Measurements from ENCODE around the gene IL1R2.

Gene IL1R2

DNA sequence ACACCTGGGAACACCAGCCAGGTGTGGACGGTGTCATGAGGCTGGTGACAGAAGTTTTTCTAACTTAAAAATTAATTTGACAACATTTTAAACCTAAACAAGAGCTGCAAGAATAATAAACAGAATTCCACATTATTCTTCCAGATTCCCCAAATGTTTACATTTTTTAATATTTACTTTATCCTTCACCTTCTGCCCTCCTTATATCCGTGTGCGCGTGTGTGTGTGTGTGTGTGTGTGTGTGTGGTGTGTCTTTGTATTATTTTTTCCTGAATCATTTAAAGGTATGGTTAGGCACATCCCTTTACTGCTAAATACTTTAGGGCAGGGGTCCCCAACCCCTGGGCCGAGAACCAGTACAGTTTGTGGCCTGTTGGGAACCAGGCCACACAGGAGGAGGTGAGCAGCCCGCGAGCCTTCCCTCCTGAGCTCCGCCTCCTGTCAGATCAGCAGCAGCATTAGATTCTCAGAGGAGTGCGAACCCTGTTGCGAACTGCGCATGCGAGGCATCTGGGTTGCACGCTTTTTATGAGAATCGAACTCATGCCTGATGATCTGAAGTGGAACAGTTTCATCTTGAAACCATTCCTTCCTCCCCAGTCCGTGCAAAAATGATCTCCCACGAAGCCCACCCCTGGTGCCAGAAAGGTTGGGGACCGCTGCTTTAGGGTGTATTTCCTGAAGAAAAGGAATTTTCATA lies 16.4 kb upstream of the IL1R2 start:
- no peak for DNase-seq

DNA sequence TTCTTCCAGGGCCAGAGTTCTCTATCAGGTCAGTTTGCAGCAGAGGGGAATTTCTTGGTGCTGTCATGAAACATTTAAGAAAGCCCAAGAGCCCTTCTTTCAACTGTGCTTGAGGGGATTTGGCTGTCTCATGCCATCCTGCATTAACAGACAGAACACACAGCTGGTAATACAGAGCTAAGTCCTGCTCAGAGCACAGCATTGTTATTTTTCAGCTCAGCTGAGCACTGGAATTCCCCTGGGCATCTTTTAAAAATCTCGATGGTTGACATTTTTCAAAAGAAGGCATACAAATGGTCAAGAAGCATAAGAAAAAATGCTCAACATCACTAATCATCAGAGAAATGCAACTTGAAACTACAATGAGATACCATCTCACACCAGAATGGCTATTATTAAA lies 14.9 kb upstream of the IL1R2 start:
- DNase-seq: no peak

DNA sequence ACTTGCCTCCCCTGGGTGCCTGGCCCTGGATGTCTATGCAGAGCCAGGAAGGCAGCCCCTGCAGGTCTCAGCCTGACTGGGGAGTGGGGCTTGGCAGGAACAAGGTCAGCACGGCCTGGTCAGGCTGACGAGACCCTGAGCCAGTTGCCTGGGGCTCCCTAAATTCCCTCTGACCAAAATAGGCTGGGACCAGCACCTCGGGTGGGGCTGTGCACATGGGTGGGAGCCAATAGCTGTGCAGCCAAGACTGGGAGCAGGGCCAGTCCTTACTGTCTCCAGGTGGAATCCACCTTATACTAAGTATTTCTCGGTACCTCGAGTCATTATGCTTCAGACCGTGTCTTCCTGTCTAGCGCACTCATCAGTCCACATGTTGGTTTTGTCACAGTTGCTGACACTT lies 11.4 kb upstream of the IL1R2 start:
- DNase-seq: no peak

DNA sequence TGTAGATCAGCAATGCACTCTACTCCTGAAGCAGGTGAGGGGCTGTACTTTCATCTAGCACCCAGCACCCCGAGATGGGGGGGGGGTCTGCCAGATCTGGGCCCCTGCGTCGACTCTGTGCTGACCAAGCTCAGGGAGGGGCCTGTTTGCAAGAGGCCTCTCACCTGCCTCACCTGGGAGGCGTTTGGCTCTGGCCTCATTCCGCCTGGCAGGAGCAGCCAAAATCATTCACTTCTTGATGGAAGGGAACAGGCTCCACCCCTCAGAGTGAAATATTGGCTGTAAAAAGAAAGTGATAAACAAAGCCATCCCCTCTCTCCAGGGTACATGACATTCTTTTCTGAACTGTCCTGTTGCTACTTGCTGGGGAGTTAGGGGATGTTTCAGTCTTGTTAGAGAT lies 10.7 kb upstream of the IL1R2 start:
- no peak for DNase-seq

DNA sequence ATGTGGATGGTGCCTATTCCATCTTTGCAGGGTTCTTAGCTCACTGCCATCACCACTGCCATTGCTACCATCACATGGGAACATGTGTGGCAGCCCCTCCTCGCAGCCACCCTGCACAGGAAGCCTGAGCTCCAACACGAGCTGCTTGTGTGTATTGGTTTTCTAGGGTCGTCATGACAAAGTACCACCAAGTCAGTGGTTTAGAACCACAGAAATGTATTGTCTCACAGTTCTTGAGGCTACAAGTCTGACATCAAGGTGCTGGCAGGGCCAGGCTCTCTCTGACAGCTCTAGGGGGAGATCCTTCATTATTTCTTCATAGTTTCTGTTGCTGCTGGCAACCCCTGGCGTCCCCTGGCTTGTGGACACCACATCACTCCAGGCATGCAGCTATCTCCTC lies 10.3 kb upstream of the IL1R2 start:
- DNase-seq: no peak

DNA sequence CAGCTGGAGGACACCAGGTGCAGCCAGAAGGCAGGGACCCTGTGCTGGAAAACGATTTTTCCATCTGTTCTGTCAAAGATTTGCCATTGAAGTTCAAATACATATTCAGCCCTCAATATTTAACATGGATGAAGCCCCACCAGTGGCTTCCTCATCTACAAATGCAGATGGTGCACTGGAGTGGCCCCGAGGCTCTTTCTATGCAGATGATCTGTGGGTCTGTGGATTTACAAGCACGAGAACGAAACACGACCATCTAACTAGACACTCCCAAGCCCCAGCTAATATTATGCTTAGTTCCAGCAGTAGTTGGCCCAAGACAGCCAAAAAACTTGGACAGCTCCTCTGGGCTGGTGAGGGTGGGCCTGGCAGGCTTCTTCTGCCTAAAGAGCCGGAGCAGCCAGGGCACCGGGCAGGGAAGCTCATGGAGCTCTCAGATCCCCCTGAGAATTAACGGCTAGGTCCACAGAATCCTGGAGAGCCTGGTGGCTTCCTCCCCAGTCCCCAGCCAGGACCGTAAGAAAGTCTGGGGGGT lies 9.2 kb upstream of the IL1R2 start:
- DNase-seq: no peak

DNA sequence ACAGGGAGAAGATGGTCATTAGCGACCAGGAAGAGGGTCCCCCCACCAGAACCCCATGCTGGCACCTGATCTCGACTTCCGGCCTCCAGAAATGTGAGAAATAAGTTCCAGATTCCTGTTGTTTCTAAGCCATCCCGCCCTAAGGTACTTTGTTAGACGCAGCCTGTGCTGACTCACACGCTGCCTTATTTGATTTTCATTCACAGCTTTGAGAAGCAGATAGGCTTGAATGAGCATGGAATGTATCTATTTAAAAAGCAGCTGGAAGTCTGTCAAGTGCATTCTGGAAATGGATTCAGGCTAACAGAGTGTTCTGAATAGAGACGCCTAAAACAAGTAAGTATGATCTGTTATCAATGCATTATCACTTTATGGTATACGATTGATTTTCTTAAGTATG lies 8.3 kb upstream of the IL1R2 start:
- DNase-seq: peak; percentile 91

DNA sequence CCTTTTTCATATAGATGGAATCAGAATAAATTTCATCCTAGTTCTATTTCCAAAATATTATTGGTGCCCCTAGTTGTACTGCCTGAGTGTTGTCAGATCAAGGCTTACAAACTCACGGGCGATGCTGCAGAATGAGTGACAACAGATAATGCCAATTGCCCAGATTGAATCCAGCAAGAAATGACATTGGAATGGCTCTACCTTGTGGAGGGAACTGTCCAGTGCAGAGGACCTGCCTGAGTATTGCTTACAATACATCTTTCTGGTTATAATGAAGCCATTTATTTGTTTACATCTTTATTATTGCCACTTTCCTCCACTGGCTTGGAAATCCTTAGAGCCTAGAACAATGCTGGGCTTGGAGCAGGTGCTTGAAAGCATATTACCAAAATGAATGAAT lies 7.8 kb upstream of the IL1R2 start:
- peak; percentile 77 for DNase-seq

DNA sequence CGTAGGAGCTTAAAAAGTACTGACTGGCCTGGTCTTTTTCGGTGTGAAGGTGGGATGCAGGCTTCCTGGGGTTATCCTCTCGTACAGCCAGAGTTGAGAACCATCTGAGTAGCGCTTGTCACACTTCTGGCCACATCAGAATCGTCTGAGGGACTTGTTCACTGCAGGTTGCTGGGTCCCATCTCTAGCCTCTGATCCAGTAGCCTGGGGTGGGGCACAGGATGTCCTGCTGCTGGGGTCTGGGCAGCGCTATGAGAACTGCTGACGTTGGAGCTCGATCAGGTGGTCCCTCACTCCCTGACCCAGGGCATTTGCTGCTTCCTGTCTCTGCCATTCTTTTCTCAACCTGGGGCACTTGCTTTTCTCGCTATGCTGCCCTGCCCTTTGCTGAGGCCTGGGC lies 7.1 kb upstream of the IL1R2 start:
- no peak for DNase-seq

DNA sequence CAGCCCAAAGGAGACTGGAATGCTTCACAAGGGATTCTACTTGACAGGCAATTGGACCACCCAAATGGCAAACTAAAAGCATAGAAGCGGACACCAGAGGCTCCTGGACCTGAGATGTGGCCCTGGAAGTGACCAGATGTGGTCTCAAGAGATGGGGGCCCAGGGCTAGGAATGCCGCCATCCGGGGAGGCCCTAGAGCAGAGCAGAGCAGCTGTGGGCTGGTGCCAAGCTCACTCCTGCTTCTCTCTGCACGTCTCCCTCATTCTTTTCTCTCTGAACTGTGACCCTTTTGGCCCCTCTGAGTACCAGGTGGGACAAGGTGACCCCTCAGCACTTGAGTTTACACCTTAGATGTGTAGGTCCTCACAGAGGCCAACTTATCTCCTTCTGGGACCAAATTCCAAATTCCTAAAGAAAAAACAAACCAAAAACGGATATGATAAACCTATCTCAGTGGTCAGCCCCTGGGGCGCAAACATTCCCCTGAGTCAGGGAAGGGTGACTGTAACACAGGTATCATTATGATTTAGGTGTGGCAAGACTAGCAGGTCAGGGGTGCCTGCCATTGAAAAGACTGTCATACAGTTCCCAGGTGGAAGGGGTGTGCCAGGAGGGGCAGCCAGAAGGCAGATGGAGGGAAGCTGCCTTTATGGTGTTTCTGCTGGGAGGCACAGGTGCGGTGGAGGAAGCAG lies 6.5 kb upstream of the IL1R2 start:
- no peak for DNase-seq

DNA sequence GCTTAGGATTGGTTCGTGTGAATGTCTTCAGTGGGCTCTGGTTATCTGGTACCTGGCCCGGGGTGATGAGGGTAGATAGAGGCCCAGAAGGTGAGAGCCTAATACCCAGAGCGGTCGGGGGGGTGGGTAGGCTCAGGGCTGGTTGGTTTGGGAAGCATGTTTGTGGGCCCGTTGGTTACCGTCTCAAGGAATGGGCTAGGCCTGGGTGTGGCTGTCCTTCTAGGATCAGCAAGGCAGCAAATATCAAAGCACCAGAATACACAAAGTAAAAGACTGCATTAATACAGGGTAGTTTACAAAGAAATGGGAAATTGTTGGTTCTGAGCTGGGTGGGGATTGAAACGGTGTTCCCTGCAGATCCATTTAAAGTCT lies 6.0 kb upstream of the IL1R2 start:
- DNase-seq: no peak

DNA sequence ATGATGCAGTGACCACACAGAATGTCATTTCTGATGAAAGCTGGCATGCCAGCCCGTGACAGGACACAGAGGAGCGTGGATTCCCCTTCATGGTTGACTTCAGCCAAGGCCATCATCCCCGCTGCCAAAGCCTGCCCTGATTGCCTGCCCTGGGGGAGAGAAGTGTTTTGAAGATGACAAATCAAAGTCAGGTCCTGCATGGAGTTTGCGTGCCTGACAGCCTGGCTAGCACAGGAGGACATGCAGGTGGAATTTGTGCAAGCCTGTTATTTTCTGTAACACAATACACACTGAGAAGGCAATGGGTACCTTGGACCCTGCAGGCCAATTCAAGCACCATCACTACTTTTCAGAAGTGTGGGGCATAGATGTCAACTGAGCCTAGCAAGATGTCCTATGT lies 5.4 kb upstream of the IL1R2 start:
- no peak for DNase-seq

DNA sequence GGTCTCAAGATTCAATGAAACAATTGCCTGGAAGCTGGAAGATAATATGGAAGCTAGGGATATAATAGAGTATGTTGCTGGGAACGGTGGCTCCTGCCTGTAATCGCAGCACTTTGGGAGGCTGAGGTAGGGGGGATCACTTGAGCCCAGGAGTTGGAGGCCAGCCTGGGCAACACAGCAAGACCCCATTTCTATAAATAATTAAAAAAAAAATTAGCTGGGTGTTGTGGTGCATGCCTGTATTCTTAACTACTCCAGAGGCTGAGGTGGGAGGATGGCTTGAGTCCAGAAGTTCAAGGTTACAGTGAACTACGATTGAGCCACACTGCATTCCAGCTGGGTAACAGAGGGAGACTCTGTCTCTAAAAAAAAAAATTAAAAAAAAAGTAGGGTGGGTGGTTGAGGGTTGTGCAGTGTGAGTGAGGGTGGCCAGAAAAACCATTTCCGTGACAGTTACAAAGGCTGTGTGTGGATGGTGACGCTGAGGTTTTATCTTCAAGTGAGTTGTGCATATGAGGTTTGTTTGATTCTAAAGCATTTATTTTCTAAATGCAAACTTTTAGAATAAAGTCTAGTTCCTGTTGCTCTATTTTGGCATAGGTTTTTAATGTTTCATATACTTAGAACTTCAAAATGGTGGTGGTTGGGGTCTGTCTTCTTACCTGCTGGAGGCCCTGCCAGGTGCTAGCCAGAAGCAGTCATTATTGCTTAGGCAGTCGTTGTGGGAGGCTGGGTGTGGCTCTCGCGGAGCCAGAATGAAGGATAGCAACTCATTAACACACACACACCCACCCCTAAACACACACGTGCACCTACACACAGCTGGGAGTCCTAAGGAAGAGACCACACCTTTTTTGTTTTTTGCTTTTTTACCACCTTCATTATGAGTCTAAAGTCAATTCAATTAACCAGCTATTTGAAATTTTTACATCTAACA lies 4.7 kb upstream of the IL1R2 start:
- no peak for DNase-seq

DNA sequence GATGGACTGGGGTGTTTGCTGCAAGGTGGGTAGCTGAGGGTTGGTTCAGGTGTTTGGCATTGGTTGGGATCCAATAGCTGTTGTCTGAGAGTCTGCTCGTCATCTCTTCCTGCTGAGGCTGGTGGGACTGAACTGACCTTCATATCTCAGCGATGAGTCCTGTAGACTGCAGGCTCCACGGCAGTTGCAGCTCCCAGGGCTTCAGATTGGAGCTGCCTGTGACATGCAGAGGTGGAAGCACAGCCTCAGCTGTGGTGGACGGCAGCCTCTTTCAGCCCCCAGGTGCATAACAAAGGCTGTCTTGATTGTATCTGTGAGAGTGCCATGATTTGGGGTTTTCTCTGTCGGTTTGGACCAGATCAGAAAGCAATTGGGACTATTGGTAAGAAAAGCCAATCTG lies 3.9 kb upstream of the IL1R2 start:
- DNase-seq: no peak

DNA sequence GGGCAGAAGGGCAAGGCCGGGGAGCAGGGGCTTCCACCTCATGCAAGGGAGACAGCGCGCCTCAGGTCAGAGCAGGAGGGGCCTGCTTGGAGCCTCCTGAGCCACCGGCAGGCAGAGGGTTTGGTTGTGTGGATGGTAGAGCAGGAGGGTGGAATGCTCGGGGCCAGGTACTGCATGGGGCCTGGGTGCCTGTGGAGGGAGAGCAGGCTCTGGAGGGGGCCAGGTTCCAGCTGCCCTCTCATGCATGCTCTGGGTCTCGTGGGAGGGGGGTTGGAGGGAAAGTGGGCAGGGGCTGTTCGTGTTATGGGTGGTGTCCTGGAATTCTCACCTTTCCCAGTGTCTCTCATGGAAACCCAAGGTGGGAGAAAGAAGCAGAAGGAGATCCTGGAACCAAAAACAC lies 3.2 kb upstream of the IL1R2 start:
- DNase-seq: no peak

DNA sequence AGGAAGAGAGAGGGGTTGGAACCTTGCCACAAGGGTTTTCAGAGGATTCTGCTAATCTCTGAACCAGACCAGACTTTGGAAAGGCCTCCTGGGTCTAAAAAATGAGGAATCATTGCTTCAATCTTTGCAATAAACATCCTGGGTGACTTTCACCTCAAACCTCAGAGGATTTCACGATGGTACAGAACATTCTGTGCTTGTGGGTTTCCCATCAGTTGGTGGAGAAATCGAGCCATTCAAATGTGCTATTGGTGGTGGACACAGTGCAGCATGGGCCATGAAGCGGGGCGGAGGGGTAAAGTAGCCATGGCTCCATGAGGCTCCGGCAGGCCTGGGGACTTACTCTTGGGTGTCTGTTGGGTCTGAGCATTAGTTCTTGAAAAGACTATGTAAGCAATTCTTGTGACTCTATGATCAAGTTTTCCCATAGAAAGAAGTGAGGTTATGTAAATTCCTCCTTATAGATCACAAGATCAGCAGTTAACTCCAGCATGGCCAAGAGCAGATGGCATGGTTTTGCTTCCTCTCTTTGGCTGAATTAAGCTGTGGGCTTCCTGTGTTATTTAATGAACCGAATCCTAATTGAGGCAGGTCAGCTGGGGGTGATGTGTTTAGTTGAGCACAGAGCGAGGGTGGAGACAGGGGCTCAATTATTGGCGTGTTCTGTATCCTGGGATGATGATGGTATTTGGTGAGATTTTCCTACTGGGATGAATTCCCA lies 1.9 kb upstream of the IL1R2 start:
- no peak for DNase-seq

DNA sequence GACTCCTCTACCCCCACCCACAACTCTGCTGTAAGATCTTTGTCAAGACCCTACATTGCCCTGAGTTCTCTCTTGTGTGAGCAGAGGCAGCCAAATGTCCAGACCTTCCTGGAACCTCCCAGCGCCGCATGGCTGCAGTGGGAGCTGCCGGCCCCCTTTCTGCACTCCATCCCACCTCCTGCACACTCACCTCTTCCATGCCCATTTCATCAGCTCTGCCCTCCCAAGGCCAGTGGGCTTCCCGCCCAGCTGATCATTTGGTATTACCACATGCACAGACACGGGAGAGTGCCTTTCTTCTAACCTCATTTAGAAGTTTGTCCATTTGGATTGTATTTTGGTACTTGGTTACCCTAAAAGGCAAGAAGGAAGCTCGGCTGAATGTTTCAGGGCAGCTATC lies 2.0 kb downstream of the IL1R2 start:
- no peak for DNase-seq

DNA sequence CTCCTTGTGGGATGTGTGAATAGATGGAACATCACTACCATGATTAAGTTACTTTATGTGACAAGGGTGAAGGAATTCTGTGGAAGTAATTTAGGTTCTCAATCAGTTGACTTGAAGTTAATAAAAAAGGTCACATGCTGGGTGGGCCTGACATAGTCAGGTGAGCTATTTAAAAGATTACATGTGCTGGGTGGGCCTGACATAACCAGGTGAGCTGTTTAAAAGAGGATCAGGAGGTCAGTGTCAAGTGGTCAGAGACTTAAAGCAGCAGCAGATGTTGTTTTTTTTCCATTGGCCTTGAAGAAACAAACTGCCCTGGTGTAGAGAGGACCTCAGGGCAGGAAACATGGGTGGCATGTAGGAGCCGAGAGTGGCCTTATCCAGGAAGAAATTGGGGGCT lies 3.3 kb downstream of the IL1R2 start:
- no peak for DNase-seq

DNA sequence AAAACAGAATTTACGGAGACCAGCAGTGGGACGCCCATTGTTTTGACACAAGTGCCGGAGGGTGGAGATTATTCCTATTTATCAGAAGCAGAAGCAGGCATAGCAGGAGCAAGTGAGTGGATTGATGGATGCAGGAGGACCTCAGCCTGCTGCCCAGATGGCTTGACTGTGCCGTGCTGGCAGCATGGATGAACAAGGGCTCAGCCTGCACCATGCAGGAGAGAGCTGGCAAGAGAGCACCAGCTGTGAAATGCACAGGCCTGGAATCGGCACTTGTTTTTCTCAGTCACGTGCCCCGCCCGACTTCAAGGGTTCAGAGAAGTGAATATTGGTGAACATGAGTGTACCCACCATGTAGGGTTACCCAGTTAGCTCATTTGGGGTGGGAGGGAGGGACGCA lies 4.0 kb downstream of the IL1R2 start:
- DNase-seq: no peak

DNA sequence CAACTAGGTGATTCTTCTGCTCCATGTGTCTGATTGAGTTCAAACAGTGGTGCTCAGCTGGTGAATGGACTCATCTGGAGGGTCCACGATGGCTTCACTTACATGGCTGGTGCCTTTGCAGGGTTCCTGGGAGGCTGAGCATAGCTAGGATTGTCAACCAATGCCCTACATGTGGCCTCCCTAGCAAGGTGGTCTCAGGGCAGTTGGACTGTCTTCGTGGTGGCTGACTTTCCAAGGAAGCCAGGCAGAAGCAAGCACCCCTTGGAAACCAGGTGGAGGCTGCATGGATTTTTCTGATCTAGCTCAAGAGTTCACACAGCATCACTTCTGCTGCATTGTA lies 6.8 kb downstream of the IL1R2 start:
- DNase-seq: no peak

DNA sequence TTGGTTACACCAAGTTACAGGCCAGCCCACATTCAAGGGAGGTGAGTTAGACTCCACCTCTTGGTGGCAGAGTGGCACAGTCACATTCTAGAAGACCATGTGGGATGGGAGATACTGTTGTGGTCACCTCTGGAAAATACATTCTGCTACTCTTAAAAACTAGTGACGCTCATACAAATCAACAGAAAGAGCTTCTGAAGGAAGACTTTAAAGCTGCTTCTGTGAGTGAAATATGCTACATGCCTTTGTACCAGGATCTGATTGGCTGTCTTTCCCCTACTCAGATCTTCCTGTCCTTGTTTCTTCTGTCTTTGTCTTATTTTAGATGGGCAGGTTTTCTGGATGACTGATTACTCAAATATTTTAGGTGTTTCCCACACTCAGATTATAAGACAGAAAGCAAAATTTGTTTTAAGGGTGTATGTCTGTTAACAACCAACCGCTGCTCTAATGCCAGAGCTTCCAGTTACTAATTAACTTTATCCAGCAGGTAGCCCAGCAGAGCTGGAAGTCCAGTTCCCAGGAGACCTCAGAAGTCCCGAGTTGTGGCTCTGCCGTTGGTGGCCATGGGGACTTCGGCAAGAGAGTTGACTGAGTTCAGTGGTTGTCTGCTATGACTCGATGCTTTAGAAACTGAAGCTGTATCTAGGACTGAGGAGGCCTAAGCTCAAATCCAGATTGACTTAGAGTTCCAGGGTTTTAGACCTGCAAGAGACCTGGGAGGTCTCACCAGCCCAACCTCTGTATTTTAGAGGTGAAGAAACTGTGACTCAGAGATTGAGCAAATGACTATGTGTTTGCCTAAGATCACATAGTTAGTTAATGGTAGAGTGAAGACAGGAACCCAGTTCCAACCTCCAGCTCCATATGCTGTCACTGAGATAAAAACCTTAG lies 7.4 kb downstream of the IL1R2 start:
- peak; percentile 83 for DNase-seq

DNA sequence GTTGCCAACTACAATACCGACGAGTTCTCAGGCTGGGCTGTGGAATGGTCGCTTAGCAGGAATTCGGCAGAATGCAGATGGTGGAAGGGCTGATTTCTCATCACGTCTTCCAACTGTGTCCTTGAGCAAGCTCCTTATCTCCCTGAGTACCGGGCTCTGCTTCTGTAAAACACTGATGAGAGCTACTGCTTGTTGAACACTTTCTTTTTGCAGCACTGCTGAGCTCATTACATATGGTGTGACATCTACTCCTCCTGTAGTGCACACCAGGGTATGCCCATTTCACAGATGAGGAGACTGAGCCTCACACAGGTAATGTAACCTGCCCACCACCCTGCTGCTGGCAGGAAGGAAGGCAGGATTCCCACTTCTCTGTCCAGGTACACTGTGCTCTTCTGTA lies 8.3 kb downstream of the IL1R2 start:
- no peak for DNase-seq
